Activated T-cell treated with anti-CD3 and anti-CD28 coated beads, Interleukin-2, amount 50 U/mL, for 1 hour (primary cell): ENCODE measurements around the gene WDR70.
"Not testable (repeated sequence)": the region's sequence is repeated elsewhere in the genome, so short reads cannot be mapped to it uniquely, and the experiment has no call there.

ENCODE experiments used
- DNase-seq: peaks from one replicate; pipeline ENCODE4 v3.0.0-alpha.2; 2020

WDR70 gene

DNA sequence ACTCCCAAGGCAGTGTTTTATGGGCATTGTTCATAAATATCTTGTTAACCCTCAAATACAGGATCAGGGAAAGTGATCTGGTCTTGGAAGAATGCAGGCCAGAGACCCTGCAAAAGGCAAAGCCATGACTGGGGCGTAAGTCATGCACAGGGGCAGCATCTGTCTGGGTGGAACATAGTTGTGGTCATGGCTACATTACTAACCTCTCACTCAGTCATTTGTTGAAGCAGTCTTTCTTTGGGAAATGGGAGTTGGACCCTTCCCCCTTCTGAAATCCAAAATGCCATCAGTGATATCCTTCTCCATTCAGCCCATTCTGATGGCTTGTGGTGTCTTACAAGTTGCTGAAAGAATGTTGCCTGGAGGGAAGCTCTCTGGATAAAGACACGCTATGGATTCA lies 392.6 kb downstream of the WDR70 start:
- DNase-seq: no peak

DNA sequence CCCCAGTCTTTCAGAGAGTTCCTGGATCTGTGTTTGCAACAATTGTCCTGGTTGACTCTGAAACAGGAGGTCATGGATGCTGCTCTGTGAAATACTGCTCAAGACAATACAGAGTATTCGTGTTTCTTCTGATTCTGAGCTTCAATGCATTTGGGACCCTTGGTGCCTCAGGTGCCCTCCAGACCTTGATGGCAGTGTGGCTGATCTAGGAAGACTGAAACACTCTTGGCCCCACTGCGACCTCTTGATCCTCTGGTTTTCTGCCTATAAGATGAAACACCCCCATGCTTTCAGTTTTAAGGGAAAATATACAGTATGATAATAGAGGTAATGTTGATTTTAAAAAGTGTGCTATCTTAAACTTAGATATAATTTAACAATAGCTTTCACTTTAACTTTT lies 393.1 kb downstream of the WDR70 start:
- no peak for DNase-seq

DNA sequence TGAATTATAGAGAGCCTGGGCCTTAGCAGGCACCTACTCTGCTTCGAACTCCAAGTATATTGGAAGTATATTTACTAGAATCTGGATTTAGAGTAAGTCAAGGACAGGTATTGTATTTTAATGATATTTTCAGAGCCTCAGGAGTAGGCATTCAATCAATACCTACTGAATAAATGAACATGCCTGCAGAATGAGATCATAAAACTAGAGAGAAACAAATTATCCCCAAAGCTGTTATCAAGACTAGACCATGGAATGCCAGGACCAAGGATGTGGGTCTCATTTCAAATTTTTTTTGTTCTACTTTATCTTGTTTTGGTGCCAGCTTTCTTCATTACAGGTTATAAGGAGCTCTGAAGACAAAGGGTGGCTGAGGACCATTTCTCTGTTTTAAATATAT lies 394.7 kb downstream of the WDR70 start:
- no peak for DNase-seq

DNA sequence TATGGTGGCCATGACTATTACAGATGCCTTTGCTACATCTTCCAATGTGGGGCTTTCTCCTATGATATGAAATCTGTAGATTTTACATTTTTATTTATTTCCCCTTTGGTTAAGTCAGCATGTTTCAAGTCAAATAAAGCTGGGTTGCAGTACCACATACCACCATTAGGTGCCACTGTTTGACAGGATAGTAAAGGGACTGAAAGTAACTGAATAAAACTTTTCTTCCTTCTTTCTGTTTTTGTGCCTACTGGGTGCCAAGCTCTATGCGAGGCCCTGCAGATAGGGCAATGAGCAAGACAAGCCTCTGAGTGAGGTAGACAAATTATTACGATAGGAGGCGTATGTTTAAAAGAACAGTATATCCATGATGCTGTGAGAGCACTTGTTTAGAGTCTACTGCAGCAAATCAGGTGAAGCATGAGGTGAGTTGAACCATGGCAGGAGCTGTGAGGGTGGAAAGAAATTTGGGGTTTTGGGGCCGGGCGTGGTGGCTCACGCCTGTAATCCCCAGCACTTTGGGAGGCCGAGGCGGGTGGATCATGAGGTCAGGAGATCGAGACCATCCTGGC lies 395.9 kb downstream of the WDR70 start:
- no peak for DNase-seq

DNA sequence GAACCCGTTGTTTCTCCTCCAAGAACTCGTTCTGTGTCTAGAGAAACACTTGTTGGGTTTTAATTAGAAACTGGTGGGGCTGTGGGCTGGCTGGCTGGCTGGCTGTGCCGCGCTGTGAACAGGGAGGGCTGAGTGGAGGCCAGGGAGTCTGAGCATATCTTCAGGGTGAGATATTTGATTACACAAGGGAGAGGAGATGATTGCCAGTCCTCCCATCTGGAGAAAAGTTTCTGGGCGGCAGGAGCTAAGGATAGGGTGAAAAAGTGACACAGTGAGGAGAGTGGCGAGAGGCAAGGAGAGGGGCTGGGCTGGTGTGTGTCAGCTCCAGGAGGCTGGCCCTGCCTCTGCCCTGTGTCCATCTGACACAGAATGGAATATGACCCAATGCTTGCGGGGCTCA lies 397.7 kb downstream of the WDR70 start:
- no peak for DNase-seq

DNA sequence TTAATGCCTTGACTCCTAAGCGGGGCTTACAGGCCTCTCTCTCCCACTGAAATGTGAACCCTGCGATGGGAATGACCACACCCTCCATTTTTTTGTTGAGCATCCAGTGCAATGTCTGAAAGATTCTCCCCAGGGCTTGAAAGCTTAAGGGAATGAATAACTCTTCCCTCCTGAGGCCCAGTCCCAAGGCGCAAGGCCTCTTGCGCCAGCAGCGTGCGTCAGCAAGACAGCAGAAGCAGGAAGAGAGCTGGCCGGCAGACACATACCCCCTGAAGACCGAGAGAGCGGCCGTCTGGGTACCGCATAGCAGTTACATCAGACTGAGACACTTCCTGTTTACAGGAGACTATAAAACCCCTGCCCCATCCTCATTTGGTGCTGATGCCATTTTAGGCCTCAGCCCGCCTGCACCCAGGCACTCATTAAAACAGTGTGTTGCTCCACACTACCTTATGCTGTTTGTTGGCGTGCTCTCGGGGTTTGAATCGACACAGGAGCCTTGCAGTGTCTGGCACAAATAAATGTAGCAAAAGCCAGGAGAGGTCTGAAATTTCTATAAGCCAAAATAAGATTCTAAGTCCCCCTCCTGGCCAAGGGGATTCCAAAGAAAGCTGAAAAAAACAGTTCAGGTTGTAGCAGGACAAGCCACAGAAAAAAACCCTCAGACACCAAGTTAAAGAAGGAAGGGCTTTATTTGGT lies 398.5 kb downstream of the WDR70 start:
- DNase-seq: no peak

DNA sequence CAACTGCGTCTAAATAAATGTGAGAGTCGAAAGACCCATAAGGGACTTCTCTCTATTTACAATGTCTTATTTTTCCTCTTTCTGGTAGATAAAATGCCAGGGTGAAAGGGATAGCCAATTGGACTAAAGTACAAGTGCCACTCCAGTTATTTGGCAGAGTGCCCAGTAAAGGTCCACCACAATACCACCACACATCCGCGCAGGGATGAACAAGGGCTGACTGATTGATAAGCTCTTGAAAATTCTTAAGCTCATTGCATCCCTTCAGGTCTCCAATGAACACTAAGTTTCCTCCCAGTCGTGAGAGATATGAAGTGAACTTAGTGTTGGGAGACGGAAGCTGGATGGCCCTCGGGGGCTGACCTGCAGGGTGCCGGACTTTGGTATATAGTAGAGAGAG lies 402.3 kb downstream of the WDR70 start:
- DNase-seq: not testable (repeated sequence)

DNA sequence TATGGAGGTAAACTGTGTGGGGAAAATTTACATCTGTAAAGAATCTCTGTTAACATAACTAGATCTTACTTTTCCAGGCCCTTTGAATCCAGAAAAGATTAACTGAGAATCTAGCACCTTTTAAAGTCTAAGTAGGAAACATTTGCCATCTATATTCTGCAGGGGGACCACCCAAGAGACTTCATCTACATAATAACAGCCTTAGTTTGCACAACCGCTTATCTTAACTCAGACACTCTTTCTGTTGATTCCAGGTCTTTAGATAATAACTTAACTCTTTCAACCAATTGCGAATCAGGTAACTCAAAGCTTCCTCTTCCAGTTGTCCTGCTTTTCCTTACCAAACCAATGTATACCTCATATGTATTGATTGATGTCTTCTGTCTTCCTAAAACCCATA lies 407.3 kb downstream of the WDR70 start:
- no peak for DNase-seq

DNA sequence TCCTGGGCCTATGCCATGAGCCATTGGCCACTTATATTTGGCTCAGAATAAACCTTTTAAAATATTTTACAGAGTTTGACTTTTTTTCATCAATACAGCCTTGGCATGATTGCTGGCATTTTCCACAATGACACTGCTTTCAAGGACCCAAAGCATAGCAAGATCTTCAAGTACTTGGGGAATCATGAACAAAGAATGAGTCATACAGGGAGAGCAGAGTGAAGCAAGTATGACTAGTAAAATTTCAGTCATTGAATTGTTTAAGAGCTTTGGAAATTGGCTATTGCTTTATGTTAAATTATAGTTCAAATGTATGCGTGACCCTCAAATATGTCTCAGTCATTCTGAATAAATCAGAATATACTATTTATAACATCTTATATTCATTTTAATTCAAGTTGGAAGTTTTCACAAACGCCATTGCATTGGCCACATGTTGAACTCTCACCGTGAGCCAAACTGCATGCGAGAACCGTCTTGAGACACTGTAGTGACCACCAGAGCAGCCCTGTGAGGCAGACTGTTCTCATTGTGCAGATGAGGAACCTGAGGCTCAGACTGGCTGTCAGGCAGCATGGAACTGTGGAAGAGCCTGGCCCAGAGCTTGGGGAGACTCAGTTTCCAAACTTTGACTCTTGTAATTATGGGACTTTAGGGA lies 407.9 kb downstream of the WDR70 start:
- DNase-seq: no peak

DNA sequence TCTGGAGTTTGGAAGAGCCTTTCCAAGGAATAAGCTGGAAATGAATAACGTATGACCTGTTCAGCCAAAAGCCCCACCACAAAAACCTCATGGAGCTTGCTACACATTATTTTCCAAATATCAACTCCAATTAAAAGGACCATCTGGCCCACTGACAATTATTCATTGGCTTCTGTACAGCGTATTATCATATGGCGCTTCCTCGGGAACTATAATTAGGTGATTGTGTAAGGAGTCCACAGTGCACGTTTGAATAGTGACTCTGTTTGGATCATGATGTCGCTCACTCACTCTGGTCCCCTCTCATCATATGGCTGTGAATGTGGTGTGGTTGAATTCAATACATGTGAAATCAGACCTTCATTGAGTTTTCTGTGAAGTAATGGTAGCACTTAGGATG lies 408.6 kb downstream of the WDR70 start:
- DNase-seq: no peak

DNA sequence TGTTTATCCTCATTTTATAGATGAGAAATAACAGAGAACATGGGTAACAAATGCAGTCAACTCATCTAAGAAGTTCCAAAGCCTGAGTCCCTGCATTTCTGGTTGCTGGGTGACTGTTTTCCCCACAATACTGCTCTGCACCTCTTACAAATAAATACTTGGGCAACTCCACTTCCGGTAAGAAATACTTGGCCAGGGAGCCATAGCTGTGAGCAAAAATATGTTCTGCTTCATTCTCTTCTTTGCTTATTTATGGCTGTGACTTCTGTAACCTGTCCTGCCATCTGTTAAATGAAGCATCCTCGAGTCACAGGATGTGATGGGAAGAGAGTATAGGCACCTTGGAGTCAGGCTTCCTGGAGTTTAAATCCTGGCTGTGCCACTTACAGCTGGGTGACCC lies 410.9 kb downstream of the WDR70 start:
- DNase-seq: no peak

DNA sequence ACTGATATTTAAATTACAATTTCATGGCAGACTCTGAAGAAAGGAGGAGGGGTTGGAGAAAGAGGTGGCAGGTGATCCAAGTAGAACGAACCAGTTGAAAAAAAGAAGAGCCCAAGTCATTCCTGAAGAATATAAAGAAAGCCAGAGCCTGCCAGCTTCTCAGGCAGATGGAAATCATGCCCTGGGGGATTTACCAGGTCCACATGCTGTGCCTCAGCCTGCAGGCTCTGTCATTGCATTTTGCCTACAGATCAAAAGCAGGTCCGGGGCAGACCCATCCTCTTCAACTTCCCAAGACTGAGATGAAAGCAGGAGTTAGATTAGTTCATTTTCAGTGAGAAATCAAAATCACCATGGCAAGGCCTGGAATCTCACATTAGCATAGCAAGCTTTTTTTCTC lies 412.2 kb downstream of the WDR70 start:
- no peak for DNase-seq

DNA sequence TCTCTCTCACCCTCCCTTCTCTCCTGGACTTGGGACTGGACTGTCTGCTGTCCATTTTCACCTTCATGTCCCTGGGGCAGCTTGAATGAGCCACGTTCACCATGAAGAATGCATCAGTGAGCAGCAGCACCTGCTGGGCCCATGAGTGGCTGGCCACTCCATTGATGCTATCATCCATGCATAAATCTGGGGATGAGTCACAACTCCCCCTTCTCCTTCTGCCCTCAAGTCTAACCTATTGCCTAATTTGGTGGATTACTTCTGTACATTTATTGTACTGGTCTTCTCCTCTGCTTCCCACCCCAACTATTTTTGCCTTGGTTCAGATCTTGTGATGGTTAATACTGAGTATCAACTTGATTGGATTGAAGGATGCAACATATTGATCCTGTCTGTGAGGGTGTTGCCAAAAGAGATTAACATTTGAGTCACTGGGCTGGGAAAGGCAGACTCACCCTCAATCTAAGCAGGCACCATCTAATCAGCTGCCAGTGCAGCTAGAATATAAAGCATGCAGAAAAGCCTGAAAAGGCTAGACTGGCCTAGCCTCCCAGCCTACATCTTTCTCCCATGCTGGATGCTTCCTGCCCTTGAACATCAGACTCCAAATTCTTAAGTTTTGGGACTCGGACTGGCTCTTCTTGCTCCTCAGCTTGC lies 414.0 kb downstream of the WDR70 start:
- DNase-seq: no peak

DNA sequence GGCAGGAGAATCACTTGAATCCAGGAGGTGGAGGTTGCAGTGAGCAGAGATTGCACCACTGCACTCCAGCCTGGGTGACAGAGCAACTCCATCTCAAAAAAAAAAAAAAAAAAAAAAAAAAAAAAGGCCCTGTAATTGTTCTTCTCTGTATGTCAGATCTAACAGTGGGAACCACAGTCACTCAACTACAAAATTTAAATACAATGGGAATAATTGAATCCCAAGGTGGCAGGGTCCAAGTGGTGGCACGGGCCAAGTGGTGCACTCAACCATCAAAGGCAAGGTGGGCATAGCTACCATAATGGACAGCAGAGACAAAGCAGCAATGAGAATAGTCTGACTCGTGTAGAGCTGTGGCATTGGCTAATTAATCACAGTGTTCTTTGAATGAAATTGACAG lies 416.2 kb downstream of the WDR70 start:
- DNase-seq: not testable (repeated sequence)

DNA sequence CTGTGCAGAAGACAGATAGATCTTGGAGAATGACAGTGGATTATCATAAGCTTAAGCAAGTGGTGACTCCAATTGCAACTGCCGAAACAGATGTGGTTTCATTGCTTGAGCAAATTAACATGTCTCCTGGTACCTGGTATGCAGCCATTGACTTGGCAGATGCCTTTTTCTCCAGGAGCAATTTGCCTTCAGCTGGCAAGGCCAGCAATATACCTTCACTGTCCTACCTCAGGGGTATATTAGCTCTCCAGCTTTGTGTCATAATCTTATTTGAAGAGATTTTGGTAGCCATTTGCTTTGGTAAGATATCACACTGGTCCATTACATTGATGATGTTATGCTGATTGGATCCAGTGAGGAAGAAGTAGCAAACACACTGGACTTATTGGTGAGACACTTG lies 417.3 kb downstream of the WDR70 start:
- not testable (repeated sequence) for DNase-seq

DNA sequence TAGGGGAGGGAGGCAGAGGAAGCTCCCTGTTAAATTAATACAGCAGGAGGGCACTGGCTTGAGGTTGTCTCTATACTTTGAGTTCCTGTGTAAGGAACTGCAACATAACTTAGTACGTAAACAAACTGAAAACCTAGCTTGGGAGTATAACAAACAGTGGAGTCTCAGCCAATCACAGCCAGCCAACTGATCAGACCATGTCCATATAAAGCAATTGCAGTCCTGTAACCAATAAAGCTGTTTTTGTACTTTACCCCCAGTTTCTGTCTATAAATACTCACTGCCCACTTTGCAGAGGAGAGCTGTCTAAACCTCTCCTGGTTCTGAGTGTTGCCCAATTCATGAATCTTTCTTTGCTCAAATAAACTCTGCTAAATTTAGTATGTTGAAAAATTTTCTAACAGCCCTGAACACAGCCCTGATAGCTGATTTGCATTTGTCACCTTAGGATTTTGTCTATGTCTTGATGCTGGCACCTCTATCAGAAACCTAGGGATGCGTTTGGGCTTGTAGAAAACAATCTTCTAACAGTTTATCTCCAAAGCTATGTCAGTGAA lies 420.8 kb downstream of the WDR70 start:
- DNase-seq: no peak

DNA sequence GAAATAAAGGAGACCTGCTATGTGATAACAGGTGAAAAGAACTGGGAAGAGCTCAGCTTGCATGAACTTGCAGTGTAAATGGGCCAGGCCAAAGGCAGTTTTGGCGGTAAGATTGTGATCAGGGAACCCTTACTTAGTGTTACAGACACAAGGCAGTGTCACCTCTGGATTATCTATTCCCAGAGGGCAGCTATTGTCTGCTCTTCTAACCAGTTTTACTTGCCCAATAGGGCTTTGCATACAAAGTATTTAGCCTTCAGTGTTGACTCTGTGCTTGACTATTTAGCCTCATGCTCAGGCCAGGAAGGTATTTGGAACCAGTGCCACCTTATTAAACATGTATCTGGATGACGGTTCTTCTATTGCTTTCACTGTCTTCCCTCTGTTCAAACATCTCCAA lies 422.4 kb downstream of the WDR70 start:
- DNase-seq: no peak
